PC-9 (cell line): ENCODE data around the gene STXBP5L. TPM values are rescaled to one million over a fixed set of nuclear protein-coding genes. Genes with fewer than 3 reads are reported as not detected.

Experiments used
- BruUV-seq: library from RNA; stranded (reverse); fragments of 400-500 nt; replicated peaks from 2 replicates; lab custom pipeline; 2021; lab: Mats Ljungman, UMichigan
- CTCF ChIA-PET: fragments of 300-600 bp; sonication (Branson Sonifier 250); formaldehyde crosslinking; loops from one replicate; lab custom pipeline; 2022; ENCODE audit warnings: antibody characterized with exemption; lab: Charles Lee
- POLR2A ChIA-PET: fragments of 300-600 bp; sonication (Branson Sonifier 250); formaldehyde crosslinking; loops from one replicate; lab custom pipeline; 2022; ENCODE audit warnings: antibody characterized with exemption; ENCODE audit not compliant: unreplicated experiment; lab: Charles Lee
- DNase-seq, 2 experiments: peaks; one replicate each; pipeline versions ENCODE4 v3.0.0 to v3.0.0-alpha.2; 2015 to 2022; ENCODE audit warnings: mixed read lengths in 1 of 2
- H2AFZ ChIP-seq: fragments of 200-600 bp; sonication (generic); 2 replicates; pipeline ENCODE4 v1.8.1; 2017; ENCODE audit warnings: antibody characterized with exemption
- H3F3A ChIP-seq: fragments of 200-600 bp; sonication (generic); 2 replicates; pipeline ENCODE4 v1.8.1; 2017; ENCODE audit warnings: antibody characterized with exemption, mild to moderate bottlenecking, low read depth; ENCODE audit not compliant: insufficient read depth
- H3K27ac ChIP-seq: fragments of 200-600 bp; sonication (generic); 2 replicates; pipeline ENCODE4 v1.6.1; 2016; ENCODE audit warnings: mixed run types
- H3K27me3 ChIP-seq: fragments of 200-600 bp; sonication (generic); 2 replicates; pipeline ENCODE4 v1.6.1; 2016; ENCODE audit warnings: low read depth, mixed run types; ENCODE audit not compliant: insufficient read depth
- H3K36me3 ChIP-seq: fragments of 200-600 bp; sonication (generic); 2 replicates; pipeline ENCODE4 v1.6.1; 2016; ENCODE audit warnings: low read depth, mixed run types
- H3K4me1 ChIP-seq: fragments of 200-600 bp; sonication (generic); replicated peaks from 2 replicates; pipeline ENCODE4 v1.6.1; 2016; ENCODE audit warnings: mixed run types; ENCODE audit not compliant: insufficient read depth
- H3K4me2 ChIP-seq: fragments of 200-600 bp; sonication (generic); 2 replicates; pipeline ENCODE4 v1.6.1; 2017; ENCODE audit warnings: mixed run types
- H3K4me3 ChIP-seq: fragments of 200-600 bp; sonication (generic); 2 replicates; pipeline ENCODE4 v1.6.1; 2016; ENCODE audit warnings: mixed run types
- H3K79me2 ChIP-seq: fragments of 200-600 bp; sonication (generic); 2 replicates; pipeline ENCODE4 v1.6.1; 2017; ENCODE audit warnings: low read depth, mixed run types
- H3K9me2 ChIP-seq: fragments of 200-600 bp; sonication (generic); 2 replicates; pipeline ENCODE4 v1.8.1; 2017; ENCODE audit warnings: mild to moderate bottlenecking; ENCODE audit not compliant: insufficient read depth
- H3K9me3 ChIP-seq: fragments of 200-600 bp; sonication (generic); 2 replicates; pipeline ENCODE4 v1.8.1; 2016; ENCODE audit warnings: low read depth; ENCODE audit not compliant: insufficient read depth
- H4K20me1 ChIP-seq: fragments of 200-600 bp; sonication (generic); 2 replicates; pipeline ENCODE4 v1.8.1; 2017; ENCODE audit not compliant: insufficient read depth
- EZH2 ChIP-seq: fragments of 200-600 bp; sonication (generic); IDR thresholded peaks from 2 replicates; pipeline ENCODE4 v1.8.0; 2017; ENCODE audit warnings: antibody characterized with exemption, low read depth
- intact Hi-C: fragments of 100-400 bp; cut with micrococcal nuclease; formaldehyde crosslinking; loops from one replicate; pipeline ENCODE4 v1.10.0; 2022; ENCODE audit not compliant: unreplicated experiment
- total RNA-seq: library from RNA; stranded (reverse); gene quantifications from 2 replicates; pipeline ENCODE4 v1.2.3, GENCODE V29; 2021
- TF ChIP-seq, protein P1 (sequence below): fragments of 200-600 bp; sonication (generic); conservative IDR thresholded peaks from 2 replicates; pipeline ENCODE4 v1.6.1; 2017; ENCODE audit warnings: mixed run types, antibody characterized with exemption, mild to moderate bottlenecking, moderate library complexity

STXBP5L gene
- total RNA-seq, 1 experiment from 2014 or later = not detected

DNA sequence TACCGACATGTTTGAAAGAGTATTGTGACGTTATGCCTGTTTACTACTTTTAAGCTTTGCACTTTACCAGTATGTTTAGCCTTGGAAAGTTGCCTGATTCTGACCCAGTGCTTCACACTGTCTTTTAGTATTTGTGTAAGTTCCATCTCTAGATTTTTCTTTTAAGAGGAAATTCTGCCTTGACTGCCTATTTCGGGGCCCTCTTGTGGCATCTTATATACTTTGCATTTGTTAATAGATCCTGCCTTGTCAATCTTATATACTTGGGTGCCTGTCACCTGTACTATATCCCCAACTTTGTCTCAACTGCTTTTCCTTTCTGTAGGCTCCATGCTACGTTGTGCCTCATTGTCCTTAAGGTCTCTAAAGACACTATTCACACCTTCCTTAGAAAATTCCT is 244.6 kb downstream of the STXBP5L start:
- no peaks in the 10 kb centered on the region for H3K27me3 ChIP-seq
- intact Hi-C loops = loop anchor here (2.0 kb wide), 1 partner anchor 592 kb away; no protein-coding TSS in a partner anchor

DNA sequence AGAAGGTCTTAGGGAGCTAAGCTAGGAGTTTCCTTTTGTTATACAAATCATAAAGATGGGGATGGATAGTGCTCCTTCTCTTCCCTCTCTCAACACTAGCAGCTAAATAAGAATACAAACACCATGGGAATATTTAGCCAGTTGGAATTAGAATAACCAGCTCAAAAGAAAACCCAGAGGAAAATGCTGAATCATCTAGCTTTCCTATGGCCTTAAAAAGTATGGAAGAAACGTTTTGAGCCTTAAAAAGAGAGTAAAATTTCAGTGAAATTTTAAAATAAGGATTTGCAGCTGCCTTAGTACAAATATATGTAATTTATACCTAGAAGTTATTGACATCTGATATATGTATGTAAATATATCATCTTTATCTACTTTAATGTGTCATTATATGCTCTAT is 245.8 kb downstream of the STXBP5L start:
- no peak for DNase-seq
- ChIA-PET CTCF (interaction anchor here (0.6 kb wide), 1 partner anchor 1470 kb away, joined by 4 read pairs; no protein-coding TSS in a partner anchor), POLR2A (interaction anchor here (0.6 kb wide), 1 partner anchor 558 kb away, joined by 3 read pairs; the partner anchor contains the start of gene NDUFB4)
- Histone ChIP-seq H4K20me1 (no peaks in the 10 kb centered on the region), H3K27me3 (no peaks in the 10 kb centered on the region), H3K36me3 (no peaks in the 10 kb centered on the region), H3K27ac (no peak overlapping the region), H2AFZ (no peak overlapping the region), H3K4me1 (no peaks in the 10 kb centered on the region), H3K9me2 (no peaks in the 10 kb centered on the region; the same call in 1 of the 2 replicates), H3K9me3 (no peaks in the 10 kb centered on the region), H3K4me3 (no peak overlapping the region), H3F3A (no peaks in the 10 kb centered on the region), H3K79me2 (no peaks in the 10 kb centered on the region), H3K4me2 (no peak overlapping the region)
- TF ChIP-seq, protein P1, sequence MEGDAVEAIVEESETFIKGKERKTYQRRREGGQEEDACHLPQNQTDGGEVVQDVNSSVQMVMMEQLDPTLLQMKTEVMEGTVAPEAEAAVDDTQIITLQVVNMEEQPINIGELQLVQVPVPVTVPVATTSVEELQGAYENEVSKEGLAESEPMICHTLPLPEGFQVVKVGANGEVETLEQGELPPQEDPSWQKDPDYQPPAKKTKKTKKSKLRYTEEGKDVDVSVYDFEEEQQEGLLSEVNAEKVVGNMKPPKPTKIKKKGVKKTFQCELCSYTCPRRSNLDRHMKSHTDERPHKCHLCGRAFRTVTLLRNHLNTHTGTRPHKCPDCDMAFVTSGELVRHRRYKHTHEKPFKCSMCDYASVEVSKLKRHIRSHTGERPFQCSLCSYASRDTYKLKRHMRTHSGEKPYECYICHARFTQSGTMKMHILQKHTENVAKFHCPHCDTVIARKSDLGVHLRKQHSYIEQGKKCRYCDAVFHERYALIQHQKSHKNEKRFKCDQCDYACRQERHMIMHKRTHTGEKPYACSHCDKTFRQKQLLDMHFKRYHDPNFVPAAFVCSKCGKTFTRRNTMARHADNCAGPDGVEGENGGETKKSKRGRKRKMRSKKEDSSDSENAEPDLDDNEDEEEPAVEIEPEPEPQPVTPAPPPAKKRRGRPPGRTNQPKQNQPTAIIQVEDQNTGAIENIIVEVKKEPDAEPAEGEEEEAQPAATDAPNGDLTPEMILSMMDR = no peak
- no peak for TF ChIP-seq EZH2
- intact Hi-C loops = loop anchor here (2.0 kb wide), 1 partner anchor 593 kb away; no protein-coding TSS in a partner anchor
- no TSS peak for BruUV-seq

More for the DNA sequence above, 244.6 kb downstream of the STXBP5L start:
- Histone ChIP-seq H3K9me2 (no peaks in the 10 kb centered on the region; the same call in 1 of the 2 replicates), H3F3A (no peaks in the 10 kb centered on the region), H3K36me3 (no peaks in the 10 kb centered on the region), H3K9me3 (no peaks in the 10 kb centered on the region), H4K20me1 (no peaks in the 10 kb centered on the region), H2AFZ (no peak overlapping the region), H3K27ac (no peak overlapping the region), H3K4me1 (no peaks in the 10 kb centered on the region), H3K79me2 (no peaks in the 10 kb centered on the region), H3K4me3 (no peak overlapping the region), H3K4me2 (no peak overlapping the region)
- TF ChIP-seq, protein P1 = peak; percentile 36; the same call in 1 of the 2 replicates
- no peak for TF ChIP-seq EZH2
- no peak for DNase-seq
- ChIA-PET POLR2A (no interaction called here), CTCF (no interaction called here)
- no TSS peak for BruUV-seq

DNA sequence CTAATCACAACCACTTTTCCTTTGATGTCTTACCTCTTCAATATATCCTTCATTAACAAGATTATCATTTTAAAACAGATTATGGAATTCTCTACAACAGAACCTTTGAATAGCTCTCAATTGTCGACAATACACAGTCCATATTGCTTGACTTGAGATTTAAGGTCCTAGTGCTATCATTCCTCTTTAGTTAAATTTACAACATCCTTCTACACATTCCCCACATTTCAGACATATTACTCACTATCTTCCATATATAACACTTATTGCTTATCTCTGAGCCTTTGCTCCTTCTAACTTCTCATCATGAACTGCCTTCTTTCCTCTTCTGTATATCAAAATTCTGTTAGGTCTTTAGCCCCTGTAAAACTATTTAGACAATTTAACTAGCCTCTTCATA is 247.0 kb downstream of the STXBP5L start:
- Histone ChIP-seq H3F3A (no peaks in the 10 kb centered on the region), H3K36me3 (no peaks in the 10 kb centered on the region), H3K9me3 (no peaks in the 10 kb centered on the region), H3K4me2 (no peak overlapping the region), H3K79me2 (no peaks in the 10 kb centered on the region), H2AFZ (no peak overlapping the region), H4K20me1 (no peaks in the 10 kb centered on the region), H3K27me3 (no peaks in the 10 kb centered on the region), H3K9me2 (no peaks in the 10 kb centered on the region; the same call in 1 of the 2 replicates), H3K27ac (no peak overlapping the region), H3K4me1 (no peaks in the 10 kb centered on the region), H3K4me3 (no peak overlapping the region)
- no peak for DNase-seq
- TF ChIP-seq, protein P1 = no peak
- no peak for TF ChIP-seq EZH2
- CTCF ChIA-PET = no interaction called here
- no TSS peak for BruUV-seq
- POLR2A ChIA-PET = no interaction called here
- intact Hi-C loops = no loop called here
